Activated CD8-positive, alpha-beta memory T cell treated with anti-CD3 and anti-CD28 coated beads for 36 hours (primary cell): ENCODE data around the gene SEMA4C. TPM values are rescaled to one million over a fixed set of nuclear protein-coding genes. Genes with fewer than 3 reads are reported as not detected.

Experiments used
- CTCF ChIA-PET: fragments of 350-600 bp; sonication (Branson Sonifier 250); formaldehyde crosslinking; loops from one replicate; lab custom pipeline; 2021; ENCODE audit warnings: antibody characterized with exemption; lab: Charles Lee
- POLR2A ChIA-PET: fragments of 350-600 bp; sonication (Branson Sonifier 250); formaldehyde crosslinking; loops from one replicate; lab custom pipeline; 2021; ENCODE audit warnings: antibody characterized with exemption; lab: Charles Lee
- total RNA-seq, 2 experiments: library from RNA; stranded (reverse); gene quantifications; one replicate each; pipeline ENCODE4 v1.2.3, GENCODE V29; 2021

Gene SEMA4C
- total RNA-seq, 2 experiments from 2014 or later = 11.9 to 13.4 TPM

DNA sequence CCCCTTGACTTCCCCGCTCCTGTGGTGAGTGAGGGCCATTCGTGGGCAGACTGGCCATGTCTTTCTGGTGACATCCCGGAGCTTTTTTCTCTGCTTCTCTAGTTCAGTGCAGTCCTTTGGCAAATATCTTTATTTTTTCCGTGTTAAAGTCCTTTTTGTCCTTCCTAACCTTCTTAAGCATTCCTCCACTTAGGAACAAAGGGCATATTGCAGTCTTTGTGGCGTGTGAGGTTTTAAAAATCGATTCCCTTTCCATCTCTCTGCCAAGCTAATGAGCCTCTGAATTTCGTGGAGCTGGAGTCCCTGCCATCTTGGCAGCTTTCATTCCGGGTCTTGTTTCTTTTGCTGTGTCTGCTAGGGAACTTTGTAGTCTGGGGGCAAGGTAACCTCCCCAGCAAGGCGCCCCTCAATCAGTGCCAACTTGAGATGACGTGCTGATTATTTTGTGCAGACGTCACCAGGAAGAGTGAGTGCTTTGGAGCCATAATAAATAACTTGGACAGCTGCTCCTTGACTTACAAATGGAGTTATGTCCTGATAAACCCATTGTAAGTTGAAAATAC lies 48.7 kb downstream of the SEMA4C start:
- CTCF ChIA-PET = no interaction called here

DNA sequence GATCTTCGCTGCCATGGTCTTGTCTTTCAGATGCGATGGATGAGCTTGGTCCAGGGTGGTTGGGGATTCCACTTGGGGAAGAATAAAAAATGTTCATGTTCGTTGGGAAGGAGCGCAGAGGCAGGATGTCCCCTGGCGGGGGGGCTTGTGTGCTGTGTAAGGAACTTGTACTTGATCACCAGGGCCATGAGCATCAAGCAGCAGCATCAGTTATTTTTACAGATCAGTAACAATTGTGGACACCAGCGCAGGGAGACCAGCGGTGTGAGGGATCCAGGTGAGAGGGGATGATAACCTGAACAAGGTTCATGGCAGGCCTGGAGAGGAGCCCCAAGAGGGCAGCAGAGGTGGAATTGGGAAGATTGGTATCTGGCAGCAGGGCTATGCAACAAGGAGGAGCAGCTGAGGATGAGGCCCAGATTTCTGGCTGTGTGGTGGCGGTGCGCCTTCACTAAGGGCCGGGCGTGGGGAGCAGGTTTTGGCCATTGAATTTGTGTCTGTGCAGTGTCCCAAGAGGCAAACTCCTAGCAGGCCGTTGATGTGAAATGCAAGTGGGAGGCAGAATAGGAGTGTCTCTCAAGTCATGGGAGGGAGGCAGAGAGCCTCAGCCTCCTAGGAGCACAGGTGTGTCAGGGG lies 49.9 kb downstream of the SEMA4C start:
- ChIA-PET POLR2A (no interaction called here), CTCF (no interaction called here)

More for the DNA sequence above, 48.7 kb downstream of the SEMA4C start:
- POLR2A ChIA-PET = interaction anchor here (0.6 kb wide), 1 partner anchor 157 kb away, joined by 3 read pairs; no protein-coding TSS in a partner anchor

DNA sequence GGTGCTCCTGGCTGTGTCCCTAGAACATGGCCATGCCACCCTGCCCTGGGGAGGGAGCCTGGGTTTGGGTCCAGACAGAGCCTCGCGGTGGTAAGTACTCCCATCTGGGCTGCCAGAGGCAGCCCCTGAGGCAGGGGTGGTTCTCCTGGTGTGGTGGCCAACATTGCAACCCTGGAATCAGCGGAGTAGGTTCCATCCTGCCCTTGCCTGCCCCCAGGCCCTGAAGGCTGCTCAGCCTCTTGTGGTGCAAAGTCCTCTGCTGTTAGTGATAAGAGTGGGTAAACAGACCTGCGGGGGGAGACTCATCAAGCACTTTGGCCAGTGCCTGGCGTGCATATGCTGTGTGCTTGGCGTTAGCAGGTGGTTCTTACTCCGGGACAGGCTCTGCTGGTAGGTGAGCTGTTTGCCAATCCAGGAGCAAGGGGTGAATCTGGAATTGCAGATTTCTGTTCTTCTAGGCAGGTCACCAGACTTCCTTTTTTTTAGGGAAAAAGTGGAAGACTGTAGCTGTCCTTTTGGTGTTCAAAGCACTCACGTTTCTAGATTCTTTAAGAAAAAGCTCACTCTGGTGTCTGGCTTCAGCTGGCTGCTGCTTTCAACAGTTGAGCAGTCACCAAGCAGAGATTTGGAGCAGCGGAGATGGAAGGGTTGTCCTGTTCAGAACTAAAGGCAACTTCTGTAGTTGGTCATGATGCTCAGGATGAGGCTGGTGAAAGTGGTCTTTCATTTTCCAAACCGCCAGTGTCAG lies 50.6 kb downstream of the SEMA4C start:
- POLR2A ChIA-PET = no interaction called here
- CTCF ChIA-PET = interaction anchor here (1.4 kb wide), 1 partner anchor 49 kb away, joined by 3 read pairs; no protein-coding TSS in a partner anchor

GRCh38 chr2:96817882-96818281 lies 52.0 kb downstream of the SEMA4C start:
- ChIA-PET CTCF (interaction anchor here (0.8 to 1.4 kb wide), 4 partner anchors 15 to 51 kb away, joined by 3 to 11 read pairs (median 4); no protein-coding TSS in a partner anchor), POLR2A (no interaction called here)

- CTCF ChIA-PET = interaction anchor here (0.8 to 1.4 kb wide), 6 partner anchors 14 to 57 kb away, joined by 3 to 4 read pairs (median 4); partner anchors contain the start of genes ANKRD39 and CNNM4
- POLR2A ChIA-PET = interaction anchor here (0.6 to 1.5 kb wide), 3 partner anchors 40 to 121 kb away, joined by 3 to 8 read pairs (median 4); partner anchors contain the start of gene ANKRD39
Observed at GRCh38 chr2:96816836-96817702, 52.8 kb downstream of the SEMA4C start.

GRCh38 chr2:96816127-96816835 lies 53.6 kb downstream of the SEMA4C start, which contains the start of gene CNNM3:
CNNM3 (plus strand) TSS chr2:96816268; CDS start chr2:96816278, 10 bp downstream.
- POLR2A ChIA-PET = interaction anchor here (0.5 to 1.8 kb wide), 5 partner anchors 23 to 179 kb away, joined by 3 to 8 read pairs (median 4); partner anchors contain the start of gene ANKRD39
- CTCF ChIA-PET = interaction anchor here (0.8 to 1.2 kb wide), 4 partner anchors 24 to 56 kb away, joined by 3 to 4 read pairs (median 4); partner anchors contain the start of genes ANKRD39 and CNNM4

DNA sequence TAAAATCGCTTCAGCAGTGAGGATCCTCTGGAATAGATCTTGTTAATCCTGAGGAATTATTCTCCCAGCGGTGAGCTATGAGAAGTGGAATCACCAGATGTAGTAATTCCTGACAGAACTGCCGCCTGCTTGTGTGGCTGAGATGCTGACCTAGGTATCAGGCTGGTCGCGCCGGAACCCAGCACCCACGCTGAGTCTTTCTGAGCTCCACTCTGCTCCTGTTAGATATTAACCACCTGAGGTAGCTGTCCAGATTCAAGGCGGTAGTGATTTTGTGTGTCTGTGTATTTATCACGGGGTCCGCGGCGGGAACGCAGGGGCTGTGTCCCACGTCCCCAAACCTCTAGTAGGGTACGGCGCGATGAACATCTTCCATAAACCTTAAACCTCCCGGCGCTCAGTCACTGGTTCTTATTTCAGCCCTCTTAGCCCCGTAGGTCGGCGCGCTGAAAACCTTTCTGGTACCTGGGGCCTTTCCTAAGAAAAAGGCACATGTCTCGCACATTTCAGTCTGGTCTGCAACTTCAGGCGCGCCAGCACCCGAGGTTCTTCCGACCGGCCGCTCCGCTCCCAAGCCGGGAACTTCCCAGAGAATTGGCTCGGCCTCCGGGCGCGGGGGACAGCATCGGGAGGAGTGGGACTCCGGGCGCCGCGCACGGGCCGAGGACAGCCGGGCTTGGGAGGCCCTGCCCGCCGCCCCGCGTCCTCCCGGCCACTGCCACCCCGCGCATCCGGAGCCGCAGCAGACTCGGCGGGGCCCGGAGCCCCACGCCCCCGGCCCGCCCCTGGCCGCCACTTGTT lies 54.4 kb downstream of the SEMA4C start:
- CTCF ChIA-PET = interaction anchor here (1.2 to 2.4 kb wide), 2 partner anchors 15 to 24 kb away, joined by 4 to 9 read pairs; no protein-coding TSS in a partner anchor

GRCh38 chr2:96813656-96814055 lies 56.2 kb downstream of the SEMA4C start:
- POLR2A ChIA-PET = interaction anchor here (0.6 kb wide), 2 partner anchors 13 to 31 kb away, joined by 3 to 4 read pairs; no protein-coding TSS in a partner anchor
- CTCF ChIA-PET = interaction anchor here (1.7 to 2.4 kb wide), 2 partner anchors 13 to 260 kb away, joined by 4 to 9 read pairs; no protein-coding TSS in a partner anchor

More for the DNA sequence above, 54.4 kb downstream of the SEMA4C start:
- POLR2A ChIA-PET = interaction anchor here (0.5 to 1.8 kb wide), 3 partner anchors 24 to 178 kb away, joined by 3 to 5 read pairs (median 4); no protein-coding TSS in a partner anchor

GRCh38 chr2:96811917-96812316 lies 58.0 kb downstream of the SEMA4C start:
- POLR2A ChIA-PET = no interaction called here
- CTCF ChIA-PET = no interaction called here

DNA sequence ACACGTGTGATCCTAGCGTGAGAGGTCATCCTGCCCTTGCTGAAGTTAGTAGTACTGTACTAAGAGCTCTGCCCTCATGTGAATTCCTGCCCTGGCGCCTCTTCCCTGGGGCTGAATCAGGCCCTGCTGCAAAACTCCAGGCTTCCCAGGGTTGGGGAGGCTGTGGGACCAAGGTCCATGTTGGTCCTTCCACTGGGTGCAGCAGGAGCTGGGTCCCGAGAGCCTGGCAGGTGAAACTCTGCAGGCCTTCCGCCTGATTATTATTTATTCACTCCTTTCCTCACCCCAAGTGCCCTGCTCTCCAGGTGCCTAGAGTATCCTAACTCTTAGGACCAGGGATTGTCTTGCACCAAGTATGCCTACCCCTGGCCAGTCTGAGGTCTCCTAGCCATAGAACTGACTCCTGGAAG lies 59.1 kb downstream of the SEMA4C start:
- CTCF ChIA-PET = interaction anchor here (1.2 kb wide), 1 partner anchor 11 kb away, joined by 4 read pairs; no protein-coding TSS in a partner anchor
- POLR2A ChIA-PET = no interaction called here

GRCh38 chr2:96809951-96810782 lies 59.7 kb downstream of the SEMA4C start:
- ChIA-PET CTCF (interaction anchor here (0.8 to 1.2 kb wide), 2 partner anchors 10 to 256 kb away, joined by 3 to 4 read pairs; no protein-coding TSS in a partner anchor), POLR2A (interaction anchor here (0.7 kb wide), 1 partner anchor 141 kb away, joined by 3 read pairs; no protein-coding TSS in a partner anchor)

Other genes with a start within 250 kb of the SEMA4C start
- 10 to 100 TPM; 44.6 to 47.0 TPM for gene KANSL3, start 231.8 kb downstream of the SEMA4C start, total RNA-seq
- not detected for gene FER1L5, start 227.3 kb downstream of the SEMA4C start, total RNA-seq
- 1 to 10 TPM; 6.9 to 7.4 TPM for gene LMAN2L, start 130.0 kb downstream of the SEMA4C start, total RNA-seq
- 1 to 10 TPM; 7.2 to 8.4 TPM for gene CNNM4, start 109.2 kb downstream of the SEMA4C start, total RNA-seq
- 10 to 100 TPM; 28.5 to 29.0 TPM for gene CNNM3, start 53.8 kb downstream of the SEMA4C start, total RNA-seq
- gene ANKRD23, start 26.1 kb downstream of the SEMA4C start, total RNA-seq = 1 to 10 TPM; 3.9 to 4.9 TPM
- gene ANKRD39, start 12.1 kb downstream of the SEMA4C start, total RNA-seq = 10 to 100 TPM; 31.3 to 31.6 TPM
- under 1 TPM in 1 of 2 experiments, not detected in 1; 0.17 TPM for gene FAM178B, start 116.5 kb upstream of the SEMA4C start, total RNA-seq
- gene FAHD2B, start 224.8 kb upstream of the SEMA4C start, total RNA-seq = 10 to 100 TPM; 24.7 to 25.4 TPM
- 10 to 100 TPM; 21.4 to 21.5 TPM for gene ANKRD36, start 243.1 kb upstream of the SEMA4C start, total RNA-seq